OCI-LY1 (cell line): ENCODE data around the gene PIK3C2G.

Source experiments
- H2AFZ ChIP-seq: fragments of 200-600 bp; sonication (generic), shearing (Covaris generic); 2 replicates; pipeline ENCODE4 v1.6.0; 2014; ENCODE audit warnings: antibody characterized with exemption, mild to moderate bottlenecking, low read length
- H3F3A ChIP-seq: fragments of 200-600 bp; sonication (generic), shearing (Covaris generic); 2 replicates; pipeline ENCODE4 v1.6.0; 2014; ENCODE audit warnings: mild to moderate bottlenecking, antibody characterized with exemption, low read length, moderate library complexity; ENCODE audit not compliant: insufficient read depth
- H3K27ac ChIP-seq: fragments of 200-600 bp; sonication (generic); 2 replicates; pipeline ENCODE4 v1.5.1; 2014; ENCODE audit warnings: low read length, mixed run types, mild to moderate bottlenecking, low read depth; ENCODE audit not compliant: poor library complexity, severe bottlenecking
- H3K27me3 ChIP-seq: fragments of 200-600 bp; sonication (generic); 2 replicates; pipeline ENCODE4 v1.6.0; 2014; ENCODE audit warnings: antibody characterized with exemption, mild to moderate bottlenecking, low read length, moderate library complexity; ENCODE audit not compliant: insufficient read depth
- H3K36me3 ChIP-seq: fragments of 200-600 bp; sonication (generic); 2 replicates; pipeline ENCODE4 v1.6.1; 2014; ENCODE audit warnings: mild to moderate bottlenecking, antibody characterized with exemption, low read length, moderate library complexity, mixed read lengths; ENCODE audit not compliant: insufficient read depth
- H3K4me1 ChIP-seq: fragments of 200-600 bp; sonication (generic); 2 replicates; pipeline ENCODE4 v1.5.1; 2014; ENCODE audit warnings: mild to moderate bottlenecking, low read length, moderate library complexity; ENCODE audit not compliant: insufficient read depth, severe bottlenecking
- H3K4me2 ChIP-seq: fragments of 200-600 bp; sonication (generic), shearing (Covaris generic); 2 replicates; pipeline ENCODE4 v1.6.1; 2014; ENCODE audit warnings: low read length
- H3K4me3 ChIP-seq: fragments of 200-600 bp; sonication (generic); 2 replicates; pipeline ENCODE4 v1.5.1; 2014; ENCODE audit warnings: low read length, low read depth, mild to moderate bottlenecking, mixed read lengths; ENCODE audit not compliant: poor library complexity, severe bottlenecking
- H3K79me2 ChIP-seq: fragments of 200-600 bp; shearing (Covaris generic); 2 replicates; pipeline ENCODE4 v1.6.1; 2016; ENCODE audit warnings: mixed run types, low read length, mixed read lengths; ENCODE audit not compliant: insufficient read depth
- H3K9ac ChIP-seq: fragments of 200-600 bp; sonication (generic), shearing (Covaris generic); 2 replicates; pipeline ENCODE4 v1.6.1; 2014; ENCODE audit warnings: mild to moderate bottlenecking, low read length, mixed read lengths
- H3K9me2 ChIP-seq: fragments of 200-600 bp; sonication (generic), shearing (Covaris generic); 2 replicates; pipeline ENCODE4 v1.6.1; 2014; ENCODE audit warnings: low read depth, mild to moderate bottlenecking, low read length, mixed read lengths
- H3K9me3 ChIP-seq: fragments of 200-600 bp; shearing (Covaris generic); 2 replicates; pipeline ENCODE4 v1.6.1; 2014; ENCODE audit warnings: low read length, mixed read lengths
- H4K20me1 ChIP-seq: fragments of 200-600 bp; sonication (generic), shearing (Covaris generic); 2 replicates; pipeline ENCODE4 v1.6.0; 2016; ENCODE audit warnings: mild to moderate bottlenecking, low read length; ENCODE audit not compliant: insufficient read depth
- EZH2 ChIP-seq: fragments of 200-600 bp; sonication (generic), shearing (Covaris generic); IDR thresholded peaks from 2 replicates; pipeline ENCODE4 v1.8.0; 2017; ENCODE audit warnings: borderline replicate concordance, mixed run types, mild to moderate bottlenecking, antibody characterized with exemption, low read length, moderate library complexity, mixed read lengths
- TF ChIP-seq, protein P1 (sequence below): fragments of 200-600 bp; sonication (generic), shearing (Covaris generic); IDR thresholded peaks from 2 replicates; pipeline ENCODE4 v1.5.1; 2017; ENCODE audit warnings: mild to moderate bottlenecking, antibody characterized with exemption, low read length, moderate library complexity, mixed read lengths

Gene PIK3C2G

GRCh38 chr12:18387706-18388105 lies 126.4 kb downstream of the PIK3C2G start:
- H3K4me1 ChIP-seq, result no peaks in the 10 kb centered on the region
- no peaks in the 10 kb centered on the region for H3K9me3 ChIP-seq
- H3F3A ChIP-seq, result no peaks in the 10 kb centered on the region
- no peaks in the 10 kb centered on the region for H3K79me2 ChIP-seq
- H3K9me2 ChIP-seq, result no peaks in the 10 kb centered on the region
- no peak overlapping the region for H3K4me2 ChIP-seq
- H2AFZ ChIP-seq, result no peak overlapping the region
- H3K9ac ChIP-seq, result no peak overlapping the region
- H3K4me3 ChIP-seq, result no peak overlapping the region
- no peak overlapping the region for H3K27ac ChIP-seq
- no peaks in the 10 kb centered on the region for H3K36me3 ChIP-seq
- no peaks in the 10 kb centered on the region for H4K20me1 ChIP-seq
- TF ChIP-seq, protein P1, sequence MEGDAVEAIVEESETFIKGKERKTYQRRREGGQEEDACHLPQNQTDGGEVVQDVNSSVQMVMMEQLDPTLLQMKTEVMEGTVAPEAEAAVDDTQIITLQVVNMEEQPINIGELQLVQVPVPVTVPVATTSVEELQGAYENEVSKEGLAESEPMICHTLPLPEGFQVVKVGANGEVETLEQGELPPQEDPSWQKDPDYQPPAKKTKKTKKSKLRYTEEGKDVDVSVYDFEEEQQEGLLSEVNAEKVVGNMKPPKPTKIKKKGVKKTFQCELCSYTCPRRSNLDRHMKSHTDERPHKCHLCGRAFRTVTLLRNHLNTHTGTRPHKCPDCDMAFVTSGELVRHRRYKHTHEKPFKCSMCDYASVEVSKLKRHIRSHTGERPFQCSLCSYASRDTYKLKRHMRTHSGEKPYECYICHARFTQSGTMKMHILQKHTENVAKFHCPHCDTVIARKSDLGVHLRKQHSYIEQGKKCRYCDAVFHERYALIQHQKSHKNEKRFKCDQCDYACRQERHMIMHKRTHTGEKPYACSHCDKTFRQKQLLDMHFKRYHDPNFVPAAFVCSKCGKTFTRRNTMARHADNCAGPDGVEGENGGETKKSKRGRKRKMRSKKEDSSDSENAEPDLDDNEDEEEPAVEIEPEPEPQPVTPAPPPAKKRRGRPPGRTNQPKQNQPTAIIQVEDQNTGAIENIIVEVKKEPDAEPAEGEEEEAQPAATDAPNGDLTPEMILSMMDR, result no peak
- TF ChIP-seq EZH2, result no peak
- H3K27me3 ChIP-seq, result no peaks in the 10 kb centered on the region

- TF ChIP-seq, protein P1, result no peak
- TF ChIP-seq EZH2, result no peak
- Histone ChIP-seq H3K79me2 (no peaks in the 10 kb centered on the region), H3F3A (no peaks in the 10 kb centered on the region)
Observed at GRCh38 chr12:18389820-18390219, 128.5 kb downstream of the PIK3C2G start.

DNA sequence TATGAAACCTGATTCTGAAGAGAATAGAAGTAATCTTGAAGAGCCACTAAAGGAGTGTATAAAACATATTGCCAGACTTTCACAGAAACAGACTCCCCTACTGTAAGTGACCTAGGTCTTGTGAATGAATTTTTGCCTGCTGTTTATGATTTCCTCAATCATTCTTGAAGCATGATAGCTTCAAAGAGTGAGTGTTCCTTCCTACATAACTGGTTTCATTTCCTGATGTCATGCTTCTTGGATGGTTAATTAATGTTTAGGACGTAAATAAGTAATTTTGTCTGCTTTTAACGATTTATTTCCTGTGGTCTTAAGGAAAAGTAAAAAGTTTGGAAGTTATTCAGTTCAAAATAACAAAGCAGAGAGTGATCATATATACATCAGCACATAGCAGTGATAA lies 129.8 kb downstream of the PIK3C2G start:
- TF ChIP-seq, protein P1, result no peak
- no peak for TF ChIP-seq EZH2
- Histone ChIP-seq H3K27ac (no peak overlapping the region), H3K9ac (no peak overlapping the region), H3K4me2 (no peak overlapping the region), H4K20me1 (no peaks in the 10 kb centered on the region), H2AFZ (no peak overlapping the region), H3K9me2 (no peaks in the 10 kb centered on the region), H3K79me2 (no peaks in the 10 kb centered on the region), H3K9me3 (no peaks in the 10 kb centered on the region), H3K4me3 (no peak overlapping the region), H3K27me3 (no peaks in the 10 kb centered on the region), H3F3A (no peaks in the 10 kb centered on the region), H3K36me3 (no peaks in the 10 kb centered on the region), H3K4me1 (no peaks in the 10 kb centered on the region)

More at GRCh38 chr12:18389820-18390219, 128.5 kb downstream of the PIK3C2G start:
- no peaks in the 10 kb centered on the region for H3K9me2 ChIP-seq
- no peaks in the 10 kb centered on the region for H3K9me3 ChIP-seq
- no peak overlapping the region for H3K4me2 ChIP-seq
- no peak overlapping the region for H3K4me3 ChIP-seq
- H4K20me1 ChIP-seq, result no peaks in the 10 kb centered on the region
- H3K27me3 ChIP-seq, result no peaks in the 10 kb centered on the region
- H3K36me3 ChIP-seq, result no peaks in the 10 kb centered on the region
- no peak overlapping the region for H2AFZ ChIP-seq
- no peak overlapping the region for H3K9ac ChIP-seq
- H3K4me1 ChIP-seq, result no peaks in the 10 kb centered on the region
- no peak overlapping the region for H3K27ac ChIP-seq
